ENCODE measurements around the gene STIP1. TPM values are rescaled to one million over a fixed set of nuclear protein-coding genes. Genes with fewer than 3 reads are reported as not detected.

STIP1 gene
- total and polyA plus RNA-seq, 8 donors: 124 to 209 (median 169) TPM

GRCh38 chr11:64206457-64207255 is 20.7 kb downstream of the STIP1 start, which contains the start of gene FERMT3:
TSS of gene FERMT3 (plus strand) at chr11:64206721. CDS start at chr11:64207365, 644 bp downstream.
- H3K36me3 ChIP-seq: peaks cover 7 to 84% of the 10 kb centered on the region in 2 donors
- ATAC-seq (peak; percentile 62), DNase-seq (peak in 2 of 4 donors; percentile 85 to 94)
- no peaks in the 10 kb centered on the region for H3K27me3 ChIP-seq
- intact Hi-C loops (cut with DNase I): no loop called here
- H3K9me3 ChIP-seq: no peaks in the 10 kb centered on the region
- H3K27ac ChIP-seq: peak within 1 kb of the TSS; percentile 81 to 94
- no peak for TF ChIP-seq CTCF (IDR thresholded peaks at IDR 0.05)
- H3K4me3 ChIP-seq: peak within 1 kb of the TSS; percentile 27 to 65
- peaks cover 2 to 64% of the 10 kb centered on the region in 2 donors for H3K4me1 ChIP-seq

GRCh38 chr11:64207256-64208085 is 21.5 kb downstream of the STIP1 start:
- Histone ChIP-seq H3K4me1 (peaks cover 2 to 69% of the 10 kb centered on the region in 2 donors), H3K27me3 (no peaks in the 10 kb centered on the region), H3K27ac (peak overlapping the region; percentile 81 to 94), H3K4me3 (peak overlapping the region; percentile 27 to 65), H3K9me3 (no peaks in the 10 kb centered on the region), H3K36me3 (peaks cover 7 to 84% of the 10 kb centered on the region in 2 donors)
- ATAC-seq: peak; percentile 36
- TF ChIP-seq CTCF (IDR thresholded peaks at IDR 0.05): no peak
- intact Hi-C loops (cut with DNase I): no loop called here
- peak in 3 of 4 donors; percentile 55 to 92 (median 72) for DNase-seq

- no peak for ATAC-seq
- Histone ChIP-seq H3K27me3 (no peaks in the 10 kb centered on the region), H3K36me3 (peaks cover 7 to 83% of the 10 kb centered on the region in 2 donors), H3K4me3 (peak overlapping the region in 1 of 2 donors; percentile 65), H3K27ac (peak overlapping the region; percentile 81 to 94), H3K4me1 (peaks cover 2 to 69% of the 10 kb centered on the region in 2 donors), H3K9me3 (no peaks in the 10 kb centered on the region)
- DNase-seq: peak in 1 of 4 donors; percentile 75
- intact Hi-C loops (cut with DNase I): no loop called here
- no peak for TF ChIP-seq CTCF (IDR thresholded peaks at IDR 0.05)
Measured at GRCh38 chr11:64208086-64208795, 22.3 kb downstream of the STIP1 start.

- peak in 1 of 4 donors; percentile 78 for DNase-seq
Measured at GRCh38 chr11:64208796-64209562, 23.0 kb downstream of the STIP1 start.

More at GRCh38 chr11:64208796-64209562, 23.0 kb downstream of the STIP1 start:
- Histone ChIP-seq H3K36me3 (peaks cover 3 to 82% of the 10 kb centered on the region in 2 donors), H3K9me3 (no peaks in the 10 kb centered on the region), H3K4me3 (peak overlapping the region in 1 of 2 donors; percentile 65), H3K4me1 (peaks cover 2 to 66% of the 10 kb centered on the region in 2 donors), H3K27ac (peak overlapping the region; percentile 81 to 94), H3K27me3 (no peaks in the 10 kb centered on the region)
- intact Hi-C loops (cut with DNase I): no loop called here
- TF ChIP-seq CTCF (IDR thresholded peaks at IDR 0.05): no peak
- no peak for ATAC-seq

Data from left lung (tissue), 10 donors.